Ammon's horn (tissue), 1 donor: ENCODE data around the gene NAT14.

Experiments used
- DNase-seq: peaks from one replicate; pipeline ENCODE4 v3.0.0-alpha.2; 2016; ENCODE audit warnings: low spot score

The NAT14 gene

GRCh38 chr19:55453511-55454260 is 31.3 kb upstream of the NAT14 start:
- DNase-seq, result no peak

GRCh38 chr19:55454787-55455243 is 30.2 kb upstream of the NAT14 start:
- DNase-seq, result peak; percentile 79

- DNase-seq, result no peak
Measured at GRCh38 chr19:55455576-55456235, 29.3 kb upstream of the NAT14 start.

GRCh38 chr19:55456347-55456746 is 28.6 kb upstream of the NAT14 start:
- DNase-seq, result no peak

- DNase-seq, result no peak
Measured at GRCh38 chr19:55457683-55458457, 27.1 kb upstream of the NAT14 start.

GRCh38 chr19:55459551-55459949 is 25.4 kb upstream of the NAT14 start:
- DNase-seq, result no peak

GRCh38 chr19:55459950-55460657 is 24.9 kb upstream of the NAT14 start:
- no peak for DNase-seq

- DNase-seq, result peak; percentile 64
Measured at GRCh38 chr19:55460670-55461258, 24.2 kb upstream of the NAT14 start.

GRCh38 chr19:55461259-55461973 is 23.6 kb upstream of the NAT14 start, which contains the start of gene ISOC2:
Gene ISOC2 (minus strand): TSS chr19:55461642. CDS start chr19:55456486, 5,156 bp downstream.
- DNase-seq, result peak; percentile 100

GRCh38 chr19:55461974-55462626 is 22.9 kb upstream of the NAT14 start:
- DNase-seq, result peak; percentile 24

GRCh38 chr19:55462722-55463121 is 22.3 kb upstream of the NAT14 start:
- no peak for DNase-seq

- no peak for DNase-seq
Measured at GRCh38 chr19:55463583-55464031, 21.4 kb upstream of the NAT14 start.

- no peak for DNase-seq
Measured at GRCh38 chr19:55464039-55464661, 20.8 kb upstream of the NAT14 start.

GRCh38 chr19:55464662-55465054 is 20.3 kb upstream of the NAT14 start, which contains the start of gene C19orf85:
Gene C19orf85 (minus strand): TSS chr19:55464751. CDS start chr19:55464554, 197 bp downstream.
- no peak for DNase-seq

GRCh38 chr19:55465460-55466240 is 19.3 kb upstream of the NAT14 start:
- no peak for DNase-seq

- no peak for DNase-seq
Measured at GRCh38 chr19:55466241-55466614, 18.8 kb upstream of the NAT14 start.

GRCh38 chr19:55467236-55468053 is 17.5 kb upstream of the NAT14 start:
- peak; percentile 54 for DNase-seq

GRCh38 chr19:55468054-55468393 is 17.0 kb upstream of the NAT14 start:
- DNase-seq, result no peak
